HG03378 (cell line): ENCODE measurements around the gene P2RY2.

Experiments
- ATAC-seq: cut with Tn5 transposase; IDR thresholded peaks from one replicate; pipeline ENCODE4 v1.9.1; 2021; ENCODE audit warnings: mild to moderate bottlenecking, moderate library complexity; ENCODE audit not compliant: unreplicated experiment

The P2RY2 gene

GRCh38 chr11:73241300-73241699 lies 23.2 kb downstream of the P2RY2 start:
- no peak for ATAC-seq

GRCh38 chr11:73242251-73243092 lies 24.4 kb downstream of the P2RY2 start:
- no peak for ATAC-seq

- no peak for ATAC-seq
These were observed 25.0 kb downstream of the P2RY2 start for GRCh38 chr11:73243093-73243485.

- no peak for ATAC-seq
These were observed 26.6 kb downstream of the P2RY2 start for GRCh38 chr11:73244589-73245240.

- ATAC-seq = no peak
These were observed 27.4 kb downstream of the P2RY2 start for GRCh38 chr11:73245461-73245860.

DNA sequence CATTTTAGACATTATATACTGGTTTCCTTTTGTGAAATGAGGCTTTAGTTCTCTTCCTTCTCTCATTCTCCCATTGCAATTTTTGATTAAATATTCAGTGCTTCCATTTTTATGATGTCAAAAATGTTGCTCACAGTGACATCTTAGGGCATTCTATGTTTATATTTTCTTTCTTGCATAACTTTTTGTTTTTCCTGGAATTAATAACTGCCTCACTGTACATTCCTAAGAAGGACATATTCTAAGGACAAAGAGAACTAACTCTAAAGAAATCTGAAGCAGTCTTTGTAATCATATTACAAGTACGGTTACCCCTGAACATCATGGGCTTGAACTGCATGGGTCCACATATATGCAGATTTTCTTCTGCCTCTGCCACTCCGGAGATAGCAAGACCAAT lies 28.2 kb downstream of the P2RY2 start:
- no peak for ATAC-seq

GRCh38 chr11:73248526-73249185 lies 30.6 kb downstream of the P2RY2 start:
- no peak for ATAC-seq

- ATAC-seq = no peak
These were observed 31.2 kb downstream of the P2RY2 start for GRCh38 chr11:73249304-73249703.

GRCh38 chr11:73249853-73250783 lies 32.0 kb downstream of the P2RY2 start:
- ATAC-seq = no peak

DNA sequence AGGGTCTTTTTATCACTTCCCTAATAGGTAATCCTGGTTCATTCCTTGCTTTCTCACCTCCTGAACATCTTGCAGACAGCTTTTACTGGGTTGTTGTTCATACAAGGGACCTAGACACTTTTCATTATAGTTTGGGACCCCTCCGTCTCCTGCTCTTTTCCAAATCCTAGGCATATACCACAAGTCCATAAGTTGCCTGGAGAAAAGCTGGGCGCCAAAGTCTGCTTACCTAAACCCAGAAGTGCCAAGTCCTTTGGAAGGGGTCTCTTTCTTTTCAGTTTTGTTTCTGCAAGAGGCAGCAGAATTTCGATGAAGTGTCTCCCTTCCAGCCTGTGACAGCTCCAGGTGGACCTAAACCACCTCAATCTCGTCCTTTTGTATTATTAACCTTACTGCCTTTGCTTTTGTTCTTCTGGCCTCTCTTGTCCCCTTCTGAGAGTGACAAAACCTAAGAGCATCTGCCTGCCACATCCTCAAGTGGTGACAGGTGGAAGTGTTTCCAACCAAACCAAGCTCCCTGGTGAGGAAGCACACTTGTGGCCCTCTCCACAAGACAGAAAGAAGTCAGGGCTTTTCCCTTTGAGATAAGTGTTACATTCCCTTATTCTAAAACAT lies 34.6 kb downstream of the P2RY2 start:
- ATAC-seq = no peak

GRCh38 chr11:73257342-73258103 lies 39.4 kb downstream of the P2RY2 start:
- ATAC-seq = no peak

GRCh38 chr11:73258104-73259035 lies 40.3 kb downstream of the P2RY2 start:
- ATAC-seq = no peak

DNA sequence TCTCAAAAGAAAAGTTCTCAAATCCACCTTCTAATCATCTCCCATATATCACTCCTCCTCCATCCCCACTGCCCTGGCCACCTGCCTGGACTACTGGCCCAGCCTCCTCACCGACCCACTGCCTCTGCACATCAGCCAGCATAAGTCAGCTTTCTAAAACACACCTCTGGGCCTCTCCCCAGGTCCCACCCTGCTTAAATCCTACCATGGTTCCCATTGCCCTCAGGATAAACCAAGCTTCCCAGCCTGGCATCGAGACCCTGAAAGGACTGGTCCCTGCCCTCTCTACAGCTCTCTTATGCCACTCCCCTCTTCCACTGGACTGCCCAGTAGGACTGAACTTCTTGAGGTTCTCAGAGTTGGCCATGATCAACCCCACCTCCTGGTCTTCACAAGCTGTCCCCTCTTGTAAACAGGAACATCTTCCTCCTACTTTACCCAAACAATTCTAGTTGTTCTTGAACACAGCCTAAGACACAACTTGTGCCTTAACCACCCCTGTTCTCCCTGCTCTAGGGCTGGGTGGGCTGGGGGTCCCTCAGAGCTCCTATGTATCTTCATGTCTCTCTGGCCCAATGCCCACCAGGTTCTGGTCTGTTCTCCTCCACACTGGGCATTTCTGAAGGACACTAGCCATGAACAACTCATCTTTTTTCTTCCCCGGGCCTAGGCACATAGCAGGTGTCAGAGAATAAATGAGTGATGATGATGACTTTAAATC lies 41.5 kb downstream of the P2RY2 start:
- no peak for ATAC-seq

- ATAC-seq = no peak
These were observed 42.0 kb downstream of the P2RY2 start for GRCh38 chr11:73260127-73260457.

GRCh38 chr11:73262851-73263495 lies 44.9 kb downstream of the P2RY2 start:
- ATAC-seq = no peak

GRCh38 chr11:73263640-73264039 lies 45.6 kb downstream of the P2RY2 start:
- ATAC-seq = no peak

GRCh38 chr11:73265278-73265810 lies 47.3 kb downstream of the P2RY2 start:
- no peak for ATAC-seq
